GM13977 (cell line): Measurements from ENCODE around the gene DRGX.

ENCODE experiments used
- DNase-seq: peaks from one replicate; pipeline ENCODE4 v3.0.0; 2012; ENCODE audit warnings: low spot score
- in situ Hi-C: fragments of 300-500 bp; cut with MboI; formaldehyde crosslinking; loops from one replicate; pipeline ENCODE4 v1.12.0; 2022; ENCODE audit warnings: low sequenced_read_pairs, low pct_unique_long_range_greater_than_20kb, mixed read lengths, inconsistent platforms; ENCODE audit not compliant: unreplicated experiment
- TF ChIP-seq, protein P1 (sequence below): IDR thresholded peaks from 2 replicates; pipeline ENCODE4 v1.5.1; 2012; ENCODE audit warnings: mild to moderate bottlenecking, control low read depth; ENCODE audit not compliant: insufficient read depth; ENCODE audit errors: extremely low read depth, missing control alignments

Gene DRGX

DNA sequence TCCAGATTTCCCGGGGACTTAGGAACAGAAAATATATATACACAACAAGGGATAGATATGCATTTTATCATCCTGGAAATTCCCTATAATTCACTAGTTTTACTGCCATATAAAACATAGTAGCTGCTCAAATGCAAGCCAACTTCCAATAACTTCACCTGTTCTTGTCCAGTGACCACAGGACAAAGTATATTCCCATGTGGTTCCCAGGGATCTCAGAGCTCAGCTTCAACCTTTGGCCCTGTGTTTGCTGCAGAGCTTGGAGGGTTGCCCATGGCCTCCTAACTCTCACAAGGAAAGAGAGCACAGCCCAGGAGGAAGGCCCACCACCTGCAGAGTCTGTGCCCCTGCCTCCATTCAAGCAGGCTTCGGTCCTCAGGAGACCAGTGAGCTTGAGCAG, 4.5 kb upstream of the DRGX start:
- TF ChIP-seq, protein P1, sequence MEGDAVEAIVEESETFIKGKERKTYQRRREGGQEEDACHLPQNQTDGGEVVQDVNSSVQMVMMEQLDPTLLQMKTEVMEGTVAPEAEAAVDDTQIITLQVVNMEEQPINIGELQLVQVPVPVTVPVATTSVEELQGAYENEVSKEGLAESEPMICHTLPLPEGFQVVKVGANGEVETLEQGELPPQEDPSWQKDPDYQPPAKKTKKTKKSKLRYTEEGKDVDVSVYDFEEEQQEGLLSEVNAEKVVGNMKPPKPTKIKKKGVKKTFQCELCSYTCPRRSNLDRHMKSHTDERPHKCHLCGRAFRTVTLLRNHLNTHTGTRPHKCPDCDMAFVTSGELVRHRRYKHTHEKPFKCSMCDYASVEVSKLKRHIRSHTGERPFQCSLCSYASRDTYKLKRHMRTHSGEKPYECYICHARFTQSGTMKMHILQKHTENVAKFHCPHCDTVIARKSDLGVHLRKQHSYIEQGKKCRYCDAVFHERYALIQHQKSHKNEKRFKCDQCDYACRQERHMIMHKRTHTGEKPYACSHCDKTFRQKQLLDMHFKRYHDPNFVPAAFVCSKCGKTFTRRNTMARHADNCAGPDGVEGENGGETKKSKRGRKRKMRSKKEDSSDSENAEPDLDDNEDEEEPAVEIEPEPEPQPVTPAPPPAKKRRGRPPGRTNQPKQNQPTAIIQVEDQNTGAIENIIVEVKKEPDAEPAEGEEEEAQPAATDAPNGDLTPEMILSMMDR = no peak
- in situ Hi-C loops = no loop called here

GRCh38 chr10:49398986-49399385, 3.1 kb upstream of the DRGX start:
- TF ChIP-seq, protein P1 = no peak
- no peak for DNase-seq
- in situ Hi-C loops = no loop called here

More for the DNA sequence above, 4.5 kb upstream of the DRGX start:
- no peak for DNase-seq

GRCh38 chr10:49398000-49398861, 2.3 kb upstream of the DRGX start:
- DNase-seq = peak; percentile 82
- in situ Hi-C loops = no loop called here
- TF ChIP-seq, protein P1 = no peak

DNA sequence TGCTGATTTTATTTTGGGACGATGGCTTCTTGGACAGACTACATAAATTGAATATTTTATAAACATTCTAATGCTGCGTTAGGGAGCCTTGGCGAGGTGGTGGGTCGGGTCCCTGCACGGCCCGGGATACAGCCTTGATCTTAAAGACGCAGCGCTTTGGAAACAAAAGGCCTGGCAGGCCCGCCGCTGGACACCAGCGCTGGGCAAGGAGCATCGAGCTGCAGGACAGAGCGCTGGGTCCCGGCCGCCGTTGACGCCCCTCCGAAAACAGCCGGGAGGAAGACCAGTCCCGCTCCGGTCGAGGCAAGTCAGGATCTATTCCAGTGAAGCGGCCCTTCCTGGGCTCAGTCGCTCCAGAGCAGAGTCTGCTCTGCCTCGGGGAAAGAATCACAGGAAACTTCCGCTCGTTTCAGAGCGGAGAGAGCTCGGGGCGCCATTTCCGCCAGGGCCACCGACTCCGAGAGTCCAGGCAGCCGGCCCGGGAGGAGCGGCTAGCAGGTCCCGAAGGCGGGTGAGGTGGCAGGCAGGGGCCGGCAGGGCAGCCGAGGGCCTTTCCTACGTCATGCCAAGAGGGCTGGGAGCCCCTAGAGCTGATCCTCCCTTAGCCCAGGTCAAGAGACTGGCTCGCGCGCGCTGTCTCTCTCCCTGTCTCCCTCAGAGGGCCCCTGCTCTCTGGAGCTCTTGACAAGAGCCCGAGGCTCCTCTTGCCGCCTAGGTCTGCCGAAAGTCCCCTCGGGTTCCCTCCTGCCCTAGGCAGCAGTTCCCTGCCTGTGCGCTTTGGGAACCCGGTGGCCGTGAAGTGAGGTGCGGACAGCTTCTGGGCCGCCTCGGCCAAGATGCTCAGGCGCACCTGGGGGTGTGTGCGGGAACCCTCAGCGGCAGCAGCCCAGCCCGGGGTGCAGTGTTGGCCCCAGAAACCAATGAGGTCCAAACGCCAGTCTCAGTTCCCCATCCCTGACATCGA, 1.4 kb upstream of the DRGX start:
- TF ChIP-seq, protein P1 = no peak
- no peak for DNase-seq
- in situ Hi-C loops = no loop called here

DNA sequence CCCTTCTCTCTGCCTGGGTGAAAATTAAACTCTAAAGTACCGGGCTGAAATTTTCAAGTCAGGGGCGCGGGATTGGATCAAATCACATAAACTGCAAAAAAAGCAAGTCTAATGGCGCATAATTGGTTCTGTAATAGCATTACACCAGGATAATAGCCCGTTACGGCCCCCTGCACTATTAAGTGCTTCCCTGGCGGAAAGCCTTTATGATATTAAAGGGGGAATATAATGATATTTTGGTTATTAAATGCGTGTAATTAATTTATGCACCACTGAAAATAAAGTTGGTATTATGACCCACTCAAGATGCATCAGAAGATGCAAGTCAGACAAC, 744 bp upstream of the DRGX start:
- TF ChIP-seq, protein P1 = no peak
- in situ Hi-C loops = no loop called here
- no peak for DNase-seq

- in situ Hi-C loops = no loop called here
- no peak for DNase-seq
- TF ChIP-seq, protein P1 = no peak
Observed at GRCh38 chr10:49394933-49395740, 752 bp downstream of the DRGX start.
